ENCODE results near the gene GREB1.

GREB1 gene

DNA sequence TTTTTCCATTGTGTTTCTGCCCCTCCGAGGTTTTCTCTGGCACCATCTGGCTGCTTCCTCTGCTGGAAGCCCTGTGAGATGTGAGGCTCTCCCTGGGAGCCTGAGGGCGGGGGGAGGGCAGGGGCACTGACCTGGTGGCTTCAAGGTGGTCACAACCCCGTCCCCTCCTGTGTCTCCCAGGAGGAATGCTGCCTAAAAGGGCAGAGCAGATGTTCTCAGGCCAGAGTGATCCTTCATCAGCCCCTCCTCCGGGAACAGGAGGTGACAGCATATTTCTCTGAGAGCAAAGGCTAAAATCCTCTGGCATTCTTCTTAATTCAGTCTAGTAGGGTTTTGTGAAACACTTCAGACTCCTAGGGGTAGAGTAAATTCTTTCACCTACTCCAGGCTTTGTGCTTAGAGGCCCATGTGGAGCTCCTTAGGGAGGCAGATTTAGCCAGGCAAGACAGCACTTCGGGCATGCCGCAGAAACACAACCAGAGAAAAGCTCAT lies 18.3 kb upstream of the GREB1 start:
- H3K27me3 ChIP-seq (ENCODE audit: low read length): no peaks in the 10 kb centered on the region

GRCh38 chr2:11516984-11517648 lies 16.7 kb upstream of the GREB1 start:
- Histone ChIP-seq H4K20me1 (ENCODE audit: low read depth, low read length) (no peaks in the 10 kb centered on the region), H3K9me2 (replicated peaks; ENCODE audit: insufficient read depth, low read length) (no peaks in the 10 kb centered on the region), H3K27me3 (ENCODE audit: low read length) (no peaks in the 10 kb centered on the region), H3F3A (ENCODE audit: insufficient read depth) (no peaks in the 10 kb centered on the region), H3K4me3 (ENCODE audit: insufficient read depth, low read length, poor library complexity, severe bottlenecking) (no peak overlapping the region), H2AFZ (ENCODE audit: low read depth, low read length, severe bottlenecking) (no peak overlapping the region), H3K9me3 (ENCODE audit: insufficient read depth, low read length) (no peaks in the 10 kb centered on the region), H3K79me2 (ENCODE audit: insufficient read depth, low read length) (no peaks in the 10 kb centered on the region), H3K27ac (ENCODE audit: low read depth, low read length) (no peak overlapping the region), H3K9ac (ENCODE audit: low read length) (no peak overlapping the region), H3K4me2 (ENCODE audit: low read depth, low read length, poor library complexity, severe bottlenecking) (no peak overlapping the region), H3K36me3 (ENCODE audit: low read length) (no peaks in the 10 kb centered on the region)
- no peak for TF ChIP-seq EZH2phosphoT487 (conservative IDR thresholded peaks at IDR 0.05; ENCODE audit: low read length)
- TF ChIP-seq CTCF (IDR thresholded peaks at IDR 0.05; ENCODE audit: insufficient read depth, low read length, poor library complexity, severe bottlenecking): no peak

More for the DNA sequence above, 18.3 kb upstream of the GREB1 start:
- Histone ChIP-seq H3K9ac (ENCODE audit: low read length) (no peak overlapping the region), H3K79me2 (ENCODE audit: insufficient read depth, low read length) (no peaks in the 10 kb centered on the region), H4K20me1 (ENCODE audit: low read depth, low read length) (no peaks in the 10 kb centered on the region), H3K4me2 (ENCODE audit: low read depth, low read length, poor library complexity, severe bottlenecking) (no peak overlapping the region), H2AFZ (ENCODE audit: low read depth, low read length, severe bottlenecking) (no peak overlapping the region), H3K9me2 (replicated peaks; ENCODE audit: insufficient read depth, low read length) (no peaks in the 10 kb centered on the region), H3F3A (ENCODE audit: insufficient read depth) (no peaks in the 10 kb centered on the region), H3K36me3 (ENCODE audit: low read length) (no peaks in the 10 kb centered on the region), H3K27ac (ENCODE audit: low read depth, low read length) (no peak overlapping the region), H3K4me3 (ENCODE audit: insufficient read depth, low read length, poor library complexity, severe bottlenecking) (no peak overlapping the region), H3K9me3 (ENCODE audit: insufficient read depth, low read length) (no peaks in the 10 kb centered on the region)
- TF ChIP-seq CTCF (IDR thresholded peaks at IDR 0.05; ENCODE audit: insufficient read depth, low read length, poor library complexity, severe bottlenecking) (no peak), EZH2phosphoT487 (conservative IDR thresholded peaks at IDR 0.05; ENCODE audit: low read length) (no peak)

GRCh38 chr2:11517906-11518305 lies 15.9 kb upstream of the GREB1 start:
- TF ChIP-seq EZH2phosphoT487 (conservative IDR thresholded peaks at IDR 0.05; ENCODE audit: low read length): no peak
- TF ChIP-seq CTCF (IDR thresholded peaks at IDR 0.05; ENCODE audit: insufficient read depth, low read length, poor library complexity, severe bottlenecking): no peak
- H3K4me2 ChIP-seq (ENCODE audit: low read depth, low read length, poor library complexity, severe bottlenecking): no peak overlapping the region
- no peaks in the 10 kb centered on the region for H4K20me1 ChIP-seq (ENCODE audit: low read depth, low read length)
- no peak overlapping the region for H3K9ac ChIP-seq (ENCODE audit: low read length)
- H3K9me2 ChIP-seq (replicated peaks; ENCODE audit: insufficient read depth, low read length): no peaks in the 10 kb centered on the region
- H3K27ac ChIP-seq (ENCODE audit: low read depth, low read length): no peak overlapping the region
- H3K9me3 ChIP-seq (ENCODE audit: insufficient read depth, low read length): no peaks in the 10 kb centered on the region
- H2AFZ ChIP-seq (ENCODE audit: low read depth, low read length, severe bottlenecking): no peak overlapping the region
- H3K4me3 ChIP-seq (ENCODE audit: insufficient read depth, low read length, poor library complexity, severe bottlenecking): no peak overlapping the region
- no peaks in the 10 kb centered on the region for H3F3A ChIP-seq (ENCODE audit: insufficient read depth)
- no peaks in the 10 kb centered on the region for H3K79me2 ChIP-seq (ENCODE audit: insufficient read depth, low read length)
- H3K36me3 ChIP-seq (ENCODE audit: low read length): no peaks in the 10 kb centered on the region
- no peaks in the 10 kb centered on the region for H3K27me3 ChIP-seq (ENCODE audit: low read length)
